ENCODE measurements around the gene CLIC5.

Gene CLIC5

GRCh38 chr6:45836438-45836824, 179.2 kb downstream of the CLIC5 start:
- no peak for DNase-seq

- no peak for DNase-seq
Observed at GRCh38 chr6:45835721-45836437, 179.8 kb downstream of the CLIC5 start.

- DNase-seq = no peak
Observed at GRCh38 chr6:45832063-45832462, 183.6 kb downstream of the CLIC5 start.
